Ascending aorta (tissue), 2 donors: ENCODE data around the gene WDHD1. TPM values are rescaled to one million over a fixed set of nuclear protein-coding genes. Genes with fewer than 3 reads are reported as not detected.

Experiments
- DNase-seq, 2 donors: peaks; one replicate each; pipeline ENCODE4 v3.0.0-alpha.2; 2019; ENCODE audit warnings: low spot score in 2 of 2
- H3K27ac ChIP-seq, 2 donors: fragments of 200-600 bp; sonication (generic); one replicate each; pipeline ENCODE4 v1.5.1; 2016 to 2017; ENCODE audit warnings: mild to moderate bottlenecking in 1 of 2
- H3K27me3 ChIP-seq: fragments of 200-600 bp; sonication (generic); one replicate; pipeline ENCODE4 v1.5.1; 2017
- H3K36me3 ChIP-seq, 2 donors: fragments of 200-600 bp; sonication (generic); one replicate each; pipeline ENCODE4 v1.5.1; 2016
- H3K4me1 ChIP-seq, 2 donors: fragments of 200-600 bp; sonication (generic); one replicate each; pipeline ENCODE4 v1.5.1; 2016 to 2017; ENCODE audit warnings: mild to moderate bottlenecking in 1 of 2
- H3K4me3 ChIP-seq, 2 donors: fragments of 200-600 bp; sonication (generic); one replicate each; pipeline ENCODE4 v1.5.1; 2016 to 2017; ENCODE audit warnings: mild to moderate bottlenecking in 1 of 2
- H3K9me3 ChIP-seq, 2 donors: fragments of 200-600 bp; sonication (generic); one replicate each; pipeline ENCODE4 v1.5.1; 2016
- CTCF ChIP-seq, 3 experiments: fragments of 200-600 bp in 2 of 3; fragments of 450-650 bp in 1 of 3; sonication (generic) in 2 of 3; IDR thresholded peaks; one replicate each; pipeline ENCODE4 v1.5.1; 2016 to 2019; ENCODE audit warnings: antibody characterized with exemption in 3 of 3, mild to moderate bottlenecking in 1 of 3, moderate library complexity in 1 of 3
- intact Hi-C: fragments of 100-400 bp; cut with DNase I; formaldehyde crosslinking; loops from one replicate; pipeline ENCODE4 v1.15.1; 2023
- total RNA-seq: library from RNA; depleted of rRNA; stranded (reverse); fragments of >200 nt; gene quantifications from one replicate; pipeline ENCODE4 v1.1.0, GENCODE V29; 2016

Gene WDHD1
- total RNA-seq, 1 donor from 2014 or later = 0.11 TPM

- no peak overlapping the region for H3K4me3 ChIP-seq
Observed at GRCh38 chr14:54922598-54922997, 104.3 kb downstream of the WDHD1 start.

GRCh38 chr14:54920052-54920451 lies 106.8 kb downstream of the WDHD1 start:
- TF ChIP-seq CTCF (IDR thresholded peaks at IDR 0.05) = no peak
- H3K4me3 ChIP-seq = no peak overlapping the region
- no peaks in the 10 kb centered on the region for H3K4me1 ChIP-seq
- no peaks in the 10 kb centered on the region for H3K36me3 ChIP-seq
- no peaks in the 10 kb centered on the region for H3K9me3 ChIP-seq
- no peaks in the 10 kb centered on the region for H3K27me3 ChIP-seq
- no peak overlapping the region for H3K27ac ChIP-seq
- no peak for DNase-seq
- intact Hi-C loops = no loop called here

More at GRCh38 chr14:54922598-54922997, 104.3 kb downstream of the WDHD1 start:
- TF ChIP-seq CTCF (IDR thresholded peaks at IDR 0.05) = no peak
- H3K27me3 ChIP-seq = no peaks in the 10 kb centered on the region
- no peaks in the 10 kb centered on the region for H3K36me3 ChIP-seq
- intact Hi-C loops = no loop called here
- no peak overlapping the region for H3K27ac ChIP-seq
- DNase-seq = no peak
- H3K4me1 ChIP-seq = no peaks in the 10 kb centered on the region
- no peaks in the 10 kb centered on the region for H3K9me3 ChIP-seq

GRCh38 chr14:54919330-54919729 lies 107.6 kb downstream of the WDHD1 start:
- TF ChIP-seq CTCF (IDR thresholded peaks at IDR 0.05) = no peak
- H3K36me3 ChIP-seq = no peaks in the 10 kb centered on the region
- H3K4me1 ChIP-seq = no peaks in the 10 kb centered on the region
- H3K27me3 ChIP-seq = no peaks in the 10 kb centered on the region
- no peak for DNase-seq
- no peak overlapping the region for H3K27ac ChIP-seq
- intact Hi-C loops = no loop called here
- H3K4me3 ChIP-seq = no peak overlapping the region
- no peaks in the 10 kb centered on the region for H3K9me3 ChIP-seq

- intact Hi-C loops = no loop called here
- Histone ChIP-seq H3K27ac (no peak overlapping the region), H3K36me3 (no peaks in the 10 kb centered on the region), H3K4me1 (no peaks in the 10 kb centered on the region), H3K9me3 (no peaks in the 10 kb centered on the region), H3K27me3 (no peaks in the 10 kb centered on the region), H3K4me3 (no peak overlapping the region)
- DNase-seq = no peak
- no peak for TF ChIP-seq CTCF (IDR thresholded peaks at IDR 0.05)
Observed at GRCh38 chr14:54918427-54918826, 108.5 kb downstream of the WDHD1 start.

GRCh38 chr14:54916101-54916500 lies 110.8 kb downstream of the WDHD1 start:
- no peaks in the 10 kb centered on the region for H3K9me3 ChIP-seq
- intact Hi-C loops = no loop called here
- no peaks in the 10 kb centered on the region for H3K36me3 ChIP-seq
- H3K27ac ChIP-seq = no peak overlapping the region
- DNase-seq = no peak
- no peak overlapping the region for H3K4me3 ChIP-seq
- H3K4me1 ChIP-seq = no peaks in the 10 kb centered on the region
- H3K27me3 ChIP-seq = no peaks in the 10 kb centered on the region
- no peak for TF ChIP-seq CTCF (IDR thresholded peaks at IDR 0.05)
